SIG-M5 treated with dmso at 0.1 percent for 504 hours (cell line): ENCODE measurements around the gene IFITM5.

Source experiments
- DNase-seq: peaks from one replicate; lab custom pipeline; 2025; ENCODE audit not compliant: unreplicated experiment; lab: John Stamatoyannopoulos, UW

The IFITM5 gene

DNA sequence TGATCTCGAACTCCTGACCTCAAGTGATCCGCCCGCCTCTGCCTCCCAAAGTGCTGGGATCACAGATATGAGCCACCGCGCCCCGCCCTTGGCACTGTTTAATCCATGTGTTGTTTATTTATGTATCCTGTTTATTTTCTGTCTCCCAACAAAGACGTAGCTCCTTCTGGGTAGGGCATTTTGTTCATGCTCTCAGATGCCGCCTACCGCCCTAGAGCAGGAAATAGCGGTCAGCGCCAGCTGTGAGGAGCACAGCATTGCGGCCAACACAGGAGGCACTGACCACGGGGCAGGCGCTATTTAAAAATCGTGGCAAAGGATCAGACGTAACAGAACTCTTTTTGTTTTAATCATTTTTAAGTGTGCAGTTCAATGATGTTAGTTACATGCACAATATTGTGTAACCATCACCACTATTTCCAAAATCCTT, 30.6 kb downstream of the IFITM5 start:
- peak; percentile 74 for DNase-seq

DNA sequence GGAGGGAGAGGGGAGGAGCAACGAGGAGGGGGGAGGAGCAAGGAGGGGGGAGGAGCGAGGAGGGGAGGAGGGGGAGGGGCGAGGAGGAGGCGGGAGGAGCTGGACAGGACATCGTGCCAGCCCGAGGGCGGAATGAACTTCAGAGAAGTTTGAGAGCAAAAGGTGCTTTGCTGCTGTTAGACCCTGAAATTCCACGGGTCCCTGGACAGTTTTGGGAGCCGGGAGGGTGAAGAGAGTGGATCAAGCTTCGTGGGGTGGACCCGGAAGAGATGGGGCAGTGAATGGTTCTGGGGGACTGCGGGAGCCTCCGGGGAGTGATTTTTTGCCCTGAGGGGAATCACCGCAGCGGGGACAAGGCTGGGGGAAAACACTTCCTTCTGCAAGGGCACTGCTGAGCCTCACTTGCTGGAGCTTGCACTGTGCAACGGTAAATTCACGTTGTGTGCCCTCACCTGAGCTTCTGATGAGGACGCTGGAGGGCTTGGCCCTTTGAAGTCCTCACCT, 31.8 kb downstream of the IFITM5 start:
- no peak for DNase-seq

DNA sequence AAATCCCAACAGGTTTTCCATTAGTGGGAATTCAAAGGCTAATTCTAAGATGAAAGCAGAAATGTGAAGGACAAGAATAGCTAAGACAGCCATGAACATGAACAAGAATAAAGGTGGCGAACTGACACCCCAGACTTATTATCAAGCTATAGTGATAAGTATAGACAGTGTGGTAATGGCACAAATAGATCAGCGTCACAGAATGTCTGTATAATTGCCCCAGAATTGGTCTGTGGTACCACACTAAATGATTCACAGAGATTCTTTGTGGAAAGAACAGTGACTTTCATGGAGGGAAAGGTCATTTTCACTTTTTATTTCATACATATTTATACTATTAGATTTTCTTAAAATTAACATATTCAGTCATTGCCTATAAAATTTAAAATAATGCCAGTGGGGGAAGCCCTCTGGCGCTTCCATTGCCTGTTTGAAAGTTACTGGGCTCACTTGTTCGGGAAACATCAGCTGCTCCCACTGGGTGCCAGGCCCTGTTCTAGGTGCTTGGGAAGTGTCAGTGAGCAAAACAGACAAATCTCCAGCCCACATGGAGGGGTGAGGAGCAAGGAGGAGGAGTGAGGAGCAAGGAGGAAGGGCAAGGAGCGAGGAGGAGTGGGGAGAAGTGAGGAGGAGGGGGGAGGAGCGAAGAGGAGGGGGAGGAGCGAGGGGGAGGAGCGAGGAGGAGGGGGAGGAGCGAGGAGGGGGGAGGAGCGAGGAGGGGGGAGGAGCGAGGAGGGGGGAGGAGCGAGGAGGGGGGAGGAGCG, 32.5 kb downstream of the IFITM5 start:
- DNase-seq = no peak

DNA sequence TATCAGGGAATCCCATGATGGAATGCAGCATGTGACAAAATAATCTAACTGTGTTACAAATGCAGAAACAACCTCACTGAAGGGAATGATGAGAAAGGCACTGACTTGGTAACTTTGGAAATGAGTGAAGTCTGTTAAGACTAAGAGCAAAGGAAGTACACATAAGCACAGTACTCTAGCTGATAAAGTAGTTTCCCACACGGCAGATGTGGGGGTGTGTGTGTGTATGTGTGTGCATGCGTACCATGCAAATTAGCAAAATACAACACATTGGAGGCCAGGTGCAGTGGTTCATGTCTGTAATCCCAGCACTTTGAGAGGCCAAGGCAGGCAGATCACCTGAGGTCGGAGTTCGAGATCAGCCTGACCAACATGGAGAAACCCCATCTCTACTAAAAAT, 37.7 kb downstream of the IFITM5 start:
- DNase-seq = no peak

DNA sequence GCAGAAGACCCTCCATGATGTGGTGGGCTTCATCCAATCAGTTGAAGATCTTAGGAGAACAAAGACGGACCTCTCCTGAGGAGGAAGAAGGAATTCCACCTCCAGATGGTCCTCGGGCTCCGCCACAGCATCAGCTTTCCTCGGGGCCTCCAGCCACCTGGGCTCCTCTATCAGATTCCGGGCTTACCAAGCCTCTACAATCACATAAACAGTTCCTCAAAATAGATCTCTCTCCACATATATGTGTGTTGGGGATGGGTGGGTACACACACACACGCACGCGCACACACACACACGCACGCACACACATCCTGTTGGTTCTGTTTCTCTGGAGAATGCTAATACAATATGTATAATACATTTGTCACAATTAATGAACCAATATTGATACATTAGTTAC, 39.9 kb downstream of the IFITM5 start:
- no peak for DNase-seq

- no peak for DNase-seq
Observed at GRCh38 chr11:257766-258493, 41.4 kb downstream of the IFITM5 start.

DNA sequence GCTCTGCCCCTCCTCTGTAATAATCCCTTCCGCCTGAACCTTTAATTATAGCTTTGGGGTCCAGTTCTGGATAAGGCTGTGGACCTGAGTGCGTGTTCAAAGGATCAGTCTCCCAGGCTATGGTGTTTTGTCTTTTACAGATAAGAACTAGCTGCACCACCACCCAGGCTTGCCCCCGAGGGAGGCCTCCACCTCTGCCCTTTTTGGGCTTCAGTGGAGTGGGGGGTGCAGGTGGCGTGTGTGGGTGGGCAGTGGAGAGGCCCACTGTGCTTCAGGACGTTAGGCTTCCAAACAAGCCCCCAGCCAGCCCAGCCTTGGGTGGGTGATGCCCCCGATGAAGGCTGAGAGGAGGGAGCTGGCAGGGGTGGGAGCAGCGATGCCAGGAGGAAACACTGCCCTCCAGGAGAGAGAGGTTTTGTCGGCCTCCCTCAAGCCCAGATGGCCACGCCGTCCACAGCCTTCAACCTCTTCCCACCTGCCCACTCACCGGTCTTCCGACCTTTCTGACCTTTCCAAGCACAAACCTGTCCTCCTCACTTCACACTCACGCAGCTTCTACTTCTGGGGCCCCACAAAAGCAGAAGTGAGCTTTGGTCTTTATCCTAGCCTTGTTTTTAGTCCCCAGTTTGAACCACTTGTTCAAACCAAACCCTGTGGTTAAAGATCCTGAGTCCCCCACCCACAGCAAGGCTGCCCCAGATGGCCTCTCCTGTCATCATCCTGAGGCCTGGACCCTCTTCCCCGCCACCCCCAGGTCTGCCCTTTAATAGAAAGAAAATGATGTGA, 42.2 kb downstream of the IFITM5 start:
- peak; percentile 30 for DNase-seq

DNA sequence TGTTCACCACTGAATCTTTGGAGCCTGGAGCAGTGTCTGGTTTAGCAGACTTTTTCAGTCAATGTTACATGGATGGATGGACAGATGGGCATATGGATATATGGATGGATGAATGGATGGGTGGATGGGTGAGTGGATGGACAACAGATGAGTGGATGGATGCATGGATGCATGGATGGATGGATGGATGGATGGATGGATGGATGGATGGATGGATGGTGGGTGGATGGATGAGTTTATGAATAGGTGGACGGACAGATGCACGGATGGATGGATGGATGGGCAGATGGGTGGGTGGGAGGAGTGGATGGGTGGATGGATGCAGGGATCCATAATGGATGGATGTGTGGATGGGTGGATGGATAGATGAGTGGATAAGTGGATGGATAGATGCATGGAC, 43.5 kb downstream of the IFITM5 start:
- no peak for DNase-seq

DNA sequence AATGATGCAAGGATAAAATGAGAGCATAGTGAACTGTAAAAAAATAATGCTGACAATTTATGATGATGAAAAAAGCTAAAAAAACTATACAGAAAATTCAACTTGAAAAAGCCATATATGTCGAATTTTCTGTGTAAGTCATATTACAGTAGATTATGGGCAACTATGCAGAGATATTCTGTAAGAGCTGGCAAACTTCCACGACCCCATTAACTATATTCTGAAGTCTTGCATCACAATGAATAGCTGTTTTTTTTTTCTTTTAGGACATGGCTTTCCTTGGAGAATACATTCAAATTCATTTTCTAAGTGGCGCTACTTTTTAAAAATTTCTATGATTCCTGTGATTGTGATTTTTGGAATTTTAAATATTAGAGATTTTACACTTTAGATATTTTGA, 44.1 kb downstream of the IFITM5 start:
- no peak for DNase-seq

- DNase-seq = no peak
Observed at GRCh38 chr11:253886-254270, 45.4 kb downstream of the IFITM5 start.

DNA sequence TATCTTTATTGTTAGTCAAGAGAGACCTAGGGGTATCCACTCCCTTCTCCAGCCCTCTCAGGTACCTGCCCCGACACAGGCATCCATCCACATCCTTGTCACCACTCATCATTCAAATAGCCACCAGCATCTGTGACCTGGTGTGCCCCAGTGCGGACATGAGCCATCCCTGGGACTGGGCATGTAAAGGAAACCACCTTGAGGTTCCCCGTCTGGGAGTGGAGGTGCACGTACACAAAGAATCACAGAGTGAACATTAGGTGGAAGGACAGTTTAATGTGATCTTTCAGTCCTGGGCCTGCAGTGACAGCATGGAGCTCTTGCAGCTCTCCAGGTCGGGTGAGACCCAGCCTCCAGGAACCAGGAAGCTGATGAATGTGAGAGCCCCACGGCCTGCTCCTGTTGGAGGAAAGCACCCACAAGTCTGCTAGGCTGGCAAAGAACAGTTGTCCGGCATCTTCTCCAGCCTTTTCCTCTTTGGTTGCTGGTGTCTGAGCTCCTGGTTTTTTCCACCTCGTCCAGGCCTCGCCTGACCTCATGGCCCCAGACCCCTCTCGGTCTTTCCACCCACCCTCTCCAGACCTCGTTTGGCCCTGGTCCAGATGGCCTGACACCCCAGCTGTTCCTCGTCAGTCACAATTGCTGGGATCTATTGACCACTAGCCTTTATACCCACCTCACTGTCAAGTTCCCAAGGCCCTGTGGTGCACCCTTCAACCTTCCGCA, 46.0 kb downstream of the IFITM5 start:
- no peak for DNase-seq

GRCh38 chr11:252666-253065, 46.7 kb downstream of the IFITM5 start:
- DNase-seq = no peak

DNA sequence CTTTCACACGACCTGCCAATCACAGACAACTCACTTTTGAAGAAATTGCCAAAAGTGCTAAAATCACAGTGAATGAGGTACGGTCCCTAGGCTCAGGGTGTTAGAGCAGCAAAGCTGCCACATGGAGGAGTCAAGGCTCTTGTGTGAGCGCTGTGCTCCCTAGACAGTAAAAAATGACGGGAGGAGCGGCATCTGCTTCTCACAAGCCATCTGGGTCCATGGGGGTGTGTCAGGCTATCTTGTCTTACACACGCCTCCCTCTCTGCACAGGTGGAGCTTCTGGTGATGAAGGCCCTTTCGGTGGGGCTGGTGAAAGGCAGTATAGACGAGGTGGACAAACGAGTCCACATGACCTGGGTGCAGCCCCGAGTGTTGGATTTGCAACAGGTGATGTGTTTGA, 47.8 kb downstream of the IFITM5 start:
- no peak for DNase-seq

DNA sequence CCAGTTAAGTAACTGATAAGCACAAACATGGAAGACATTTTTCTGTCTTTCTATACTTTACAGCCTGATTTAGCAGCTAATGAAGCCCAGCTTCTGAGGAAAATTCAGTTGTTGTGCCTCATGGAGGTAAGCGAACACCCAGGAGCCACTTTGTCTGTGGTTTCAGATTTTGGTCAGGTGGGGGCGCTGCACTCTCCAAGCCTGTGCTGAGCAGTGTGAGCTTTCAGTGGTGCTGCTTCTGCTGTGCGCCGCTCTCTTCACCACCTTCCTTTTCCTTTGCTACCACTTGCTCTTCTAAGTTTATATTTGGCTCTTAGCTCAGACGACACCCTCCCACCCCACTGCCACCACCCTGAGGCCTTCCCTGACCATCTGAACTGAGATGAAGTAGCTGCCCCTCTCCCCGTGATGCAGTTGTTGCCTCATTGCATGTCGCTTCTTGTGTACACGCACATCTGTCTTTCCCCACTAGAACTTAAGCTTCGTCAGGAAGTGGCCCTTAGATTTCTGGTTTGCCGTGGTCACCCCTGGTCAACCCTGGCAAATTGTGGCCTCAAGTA, 48.5 kb downstream of the IFITM5 start:
- DNase-seq = peak; percentile 23

GRCh38 chr11:250274-250673, 49.1 kb downstream of the IFITM5 start:
- no peak for DNase-seq

DNA sequence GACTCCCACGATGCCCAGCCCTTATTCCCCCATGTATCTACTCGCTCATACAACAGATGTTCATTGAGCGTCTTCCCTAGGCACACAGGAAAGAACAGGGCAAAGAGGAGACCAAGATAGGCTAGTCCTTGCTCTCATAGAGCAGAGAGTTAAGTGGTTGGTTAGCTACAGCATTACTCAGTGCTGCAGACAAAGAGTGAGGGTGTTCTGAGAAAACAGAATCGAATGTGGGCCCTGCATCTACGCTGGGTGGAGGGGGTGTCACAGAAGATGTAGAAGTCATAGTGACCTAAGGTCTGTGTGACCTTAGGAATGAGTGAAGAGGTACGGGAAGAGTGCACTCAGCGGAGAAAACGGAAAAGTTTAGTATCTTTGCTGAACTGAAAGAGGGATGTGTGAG, 50.3 kb downstream of the IFITM5 start:
- no peak for DNase-seq
